GM23248 (cell line): Measurements from ENCODE around the gene MDN1. TPM values are rescaled to one million over a fixed set of nuclear protein-coding genes. Genes with fewer than 3 reads are reported as not detected.

Experiments
- DNase-seq: peaks from one replicate; pipeline ENCODE4 v3.0.0-alpha.2; 2015
- H2AFZ ChIP-seq: fragments of 200-600 bp; sonication (generic); 2 replicates; pipeline ENCODE4 v1.6.1; 2016; ENCODE audit warnings: antibody characterized with exemption
- H3F3A ChIP-seq: fragments of 200-600 bp; sonication (generic); 2 replicates; pipeline ENCODE4 v1.6.1; 2016; ENCODE audit warnings: mild to moderate bottlenecking, antibody characterized with exemption, mixed run types; ENCODE audit not compliant: insufficient read depth
- H3K27ac ChIP-seq: fragments of 200-600 bp; sonication (generic); 2 replicates; pipeline ENCODE4 v1.5.1; 2016; ENCODE audit warnings: mild to moderate bottlenecking
- H3K27me3 ChIP-seq: fragments of 200-600 bp; sonication (generic); replicated peaks from 2 replicates; pipeline ENCODE4 v1.6.1; 2016; ENCODE audit warnings: mild to moderate bottlenecking; ENCODE audit not compliant: insufficient read depth
- H3K36me3 ChIP-seq: fragments of 200-600 bp; sonication (generic); 2 replicates; pipeline ENCODE4 v1.6.1; 2016; ENCODE audit warnings: low read depth, mild to moderate bottlenecking
- H3K4me1 ChIP-seq: fragments of 200-600 bp; sonication (generic); 2 replicates; pipeline ENCODE4 v1.6.1; 2016; ENCODE audit warnings: mild to moderate bottlenecking; ENCODE audit not compliant: insufficient read depth
- H3K4me2 ChIP-seq: fragments of 200-600 bp; sonication (generic); one replicate; pipeline ENCODE4 v1.6.1; 2016; ENCODE audit warnings: mild to moderate bottlenecking; ENCODE audit not compliant: unreplicated experiment
- H3K4me3 ChIP-seq: fragments of 200-600 bp; sonication (generic); 2 replicates; pipeline ENCODE4 v1.5.1; 2016; ENCODE audit warnings: mild to moderate bottlenecking
- H3K79me2 ChIP-seq: fragments of 200-600 bp; sonication (generic); 2 replicates; pipeline ENCODE4 v1.6.1; 2016; ENCODE audit warnings: mild to moderate bottlenecking; ENCODE audit not compliant: insufficient read depth
- H3K9ac ChIP-seq: fragments of 200-600 bp; sonication (generic); 2 replicates; pipeline ENCODE4 v1.6.1; 2016; ENCODE audit warnings: mild to moderate bottlenecking
- H3K9me2 ChIP-seq: fragments of 200-600 bp; sonication (generic); 2 replicates; pipeline ENCODE4 v1.6.1; 2016; ENCODE audit warnings: mixed run types, mild to moderate bottlenecking, moderate library complexity; ENCODE audit not compliant: insufficient read depth
- H3K9me3 ChIP-seq: fragments of 200-600 bp; sonication (generic); one replicate; pipeline ENCODE4 v1.6.1; 2017; ENCODE audit warnings: low read depth
- H4K20me1 ChIP-seq: fragments of 200-600 bp; sonication (generic); 2 replicates; pipeline ENCODE4 v1.6.0; 2016; ENCODE audit not compliant: insufficient read depth
- EZH2 ChIP-seq: fragments of 200-600 bp; sonication (generic); IDR thresholded peaks from 2 replicates; pipeline ENCODE4 v1.6.1; 2018; ENCODE audit warnings: antibody characterized with exemption, mild to moderate bottlenecking; ENCODE audit not compliant: insufficient read depth, poor library complexity, severe bottlenecking
- EZH2phosphoT487 ChIP-seq: fragments of 200-600 bp; sonication (generic); IDR thresholded peaks from 2 replicates; pipeline ENCODE4 v1.6.1; 2018; ENCODE audit warnings: antibody characterized with exemption, moderate library complexity, mild to moderate bottlenecking, low read depth; ENCODE audit not compliant: insufficient read depth
- WGBS, 2 experiments: methylation state at CpG; one replicate each; pipeline ENCODE4 v1.1.6; 2015 to 2017; ENCODE audit warnings: low lambda C conversion rate in 2 of 2, low coverage in 1 of 2; ENCODE audit errors: missing lambda C conversion rate in 2 of 2; 5-methylcytosine and 5-hydroxymethylcytosine counted together
- in situ Hi-C: fragments of 300-500 bp; cut with MboI; formaldehyde crosslinking; loops from 2 replicates; pipeline ENCODE4 v1.15.0; 2020
- polyA plus RNA-seq: library from polyadenylated mRNA; unstranded; fragments of >200 nt; fragmentation: Nextera tagmentation; extraction: Ambion mirVana; gene quantifications from 2 replicates; pipeline ENCODE4 v1.2.1, GENCODE V29; 2016
- total RNA-seq: library from RNA; depleted of rRNA; stranded (reverse); fragments of >200 nt; shearing (Covaris generic); gene quantifications from 2 replicates; pipeline ENCODE4 v1.2.3, GENCODE V29; 2014

MDN1 gene
- total and polyA plus RNA-seq, 2 experiments from 2014 or later, result 5.7 to 16.9 TPM

DNA sequence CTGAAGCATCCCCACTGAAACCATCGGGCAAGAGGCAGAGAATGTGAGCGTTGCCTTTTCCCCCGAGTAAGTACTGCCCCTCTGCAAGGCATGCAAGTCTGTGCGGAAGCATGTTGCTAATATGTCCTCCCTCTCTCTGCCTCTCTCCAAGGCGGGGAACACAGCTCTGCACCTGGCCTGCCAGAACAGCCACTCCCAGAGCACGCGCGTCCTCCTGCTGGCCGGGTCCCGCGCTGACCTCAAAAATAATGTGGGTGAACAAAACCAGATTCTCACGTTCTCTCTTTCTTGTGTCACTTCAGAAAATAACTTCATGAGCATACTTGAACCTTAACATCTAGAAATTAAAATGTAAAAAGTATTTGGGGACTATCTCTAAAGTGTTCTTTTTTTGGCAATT, 207.5 kb downstream of the MDN1 start:
- in situ Hi-C loops, result loop anchor here (10.0 kb wide), 1 partner anchor 177 kb away; the partner anchor contains the start of gene ANKRD6
- WGBS, 2 experiments, result 93 to 94% methylated on average over 12 of the region's 12 CpGs
- no peak overlapping the region for H3K27ac ChIP-seq

DNA sequence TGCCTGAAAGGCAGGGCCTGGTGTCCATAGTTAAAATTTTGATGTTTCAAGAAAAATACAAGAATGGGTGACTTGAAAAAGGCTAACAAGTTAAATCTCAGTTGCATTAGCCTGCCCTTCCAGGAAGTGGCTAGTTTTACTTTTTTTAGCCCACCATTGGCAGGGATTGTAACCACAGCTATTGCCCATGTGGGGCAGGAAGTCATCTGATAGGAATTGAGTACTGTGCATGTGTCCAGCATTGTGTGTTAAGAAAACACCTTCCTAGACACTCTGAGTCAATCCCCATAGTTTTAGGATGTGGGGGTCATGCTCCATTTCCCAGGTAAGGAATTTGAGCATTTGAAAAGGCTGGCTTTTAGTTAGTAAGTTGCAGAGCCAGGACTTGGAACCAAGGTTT, 207.9 kb downstream of the MDN1 start:
- no peaks in the 10 kb centered on the region for H3F3A ChIP-seq
- H2AFZ ChIP-seq, result no peak overlapping the region
- no peak for TF ChIP-seq EZH2phosphoT487
- no peak for TF ChIP-seq EZH2
- no peaks in the 10 kb centered on the region for H3K36me3 ChIP-seq
- H3K9ac ChIP-seq, result no peak overlapping the region
- no peak overlapping the region for H3K4me2 ChIP-seq
- peak; percentile 16 for DNase-seq
- H3K4me3 ChIP-seq, result no peak overlapping the region
- no peaks in the 10 kb centered on the region for H3K9me2 ChIP-seq
- no peaks in the 10 kb centered on the region for H3K27me3 ChIP-seq
- in situ Hi-C loops, result loop anchor here (10.0 kb wide), 1 partner anchor 177 kb away; the partner anchor contains the start of gene ANKRD6
- no peaks in the 10 kb centered on the region for H3K9me3 ChIP-seq
- no peaks in the 10 kb centered on the region for H3K79me2 ChIP-seq
- no peaks in the 10 kb centered on the region for H3K4me1 ChIP-seq
- H3K27ac ChIP-seq, result no peak overlapping the region
- no peaks in the 10 kb centered on the region for H4K20me1 ChIP-seq

More for the DNA sequence above, 207.5 kb downstream of the MDN1 start:
- H3K36me3 ChIP-seq, result no peaks in the 10 kb centered on the region
- TF ChIP-seq EZH2, result no peak
- TF ChIP-seq EZH2phosphoT487, result no peak
- H3K4me1 ChIP-seq, result no peaks in the 10 kb centered on the region
- H3K9me3 ChIP-seq, result no peaks in the 10 kb centered on the region
- H3K27me3 ChIP-seq, result no peaks in the 10 kb centered on the region
- H3K4me2 ChIP-seq, result no peak overlapping the region
- H3K9me2 ChIP-seq, result no peaks in the 10 kb centered on the region
- H3F3A ChIP-seq, result no peaks in the 10 kb centered on the region
- no peaks in the 10 kb centered on the region for H3K79me2 ChIP-seq
- H3K9ac ChIP-seq, result no peak overlapping the region
- H2AFZ ChIP-seq, result no peak overlapping the region
- DNase-seq, result no peak
- H4K20me1 ChIP-seq, result no peaks in the 10 kb centered on the region
- H3K4me3 ChIP-seq, result no peak overlapping the region

DNA sequence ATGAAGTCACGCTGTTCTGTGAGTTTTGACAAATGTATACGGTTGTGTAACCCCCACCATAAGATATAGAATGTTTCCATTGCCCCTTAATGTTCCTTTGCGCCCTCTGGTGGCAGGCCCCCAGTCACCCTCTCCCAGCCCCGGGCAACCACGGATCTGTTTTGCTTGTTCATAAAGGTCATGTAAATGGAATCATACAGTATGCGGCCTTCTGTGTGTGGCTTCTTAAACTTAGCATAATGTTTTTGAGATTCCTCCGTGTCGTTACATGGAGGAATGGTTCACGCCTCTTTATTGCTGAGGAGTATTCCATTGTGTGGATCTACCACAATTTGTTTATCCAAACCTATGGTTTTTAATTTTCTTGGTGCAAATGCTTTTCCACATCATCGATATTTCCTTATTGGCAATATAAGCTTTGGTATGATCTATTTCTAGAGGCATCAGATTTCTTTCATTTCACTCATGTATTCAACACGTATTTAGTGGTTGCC, 209.4 kb downstream of the MDN1 start:
- Histone ChIP-seq H3K79me2 (no peaks in the 10 kb centered on the region), H3K27ac (no peak overlapping the region), H3K9ac (no peak overlapping the region), H4K20me1 (no peaks in the 10 kb centered on the region), H3F3A (no peaks in the 10 kb centered on the region), H3K9me3 (no peaks in the 10 kb centered on the region), H2AFZ (peak overlapping the region; percentile 32; the same call in 1 of the 2 replicates), H3K36me3 (no peaks in the 10 kb centered on the region), H3K9me2 (no peaks in the 10 kb centered on the region), H3K4me3 (no peak overlapping the region), H3K27me3 (no peaks in the 10 kb centered on the region), H3K4me1 (no peaks in the 10 kb centered on the region), H3K4me2 (no peak overlapping the region)
- TF ChIP-seq EZH2phosphoT487 (no peak), EZH2 (no peak)
- in situ Hi-C loops, result loop anchor here (10.0 kb wide), 1 partner anchor 175 kb away; the partner anchor contains the start of gene ANKRD6
- peak; percentile 66 for DNase-seq
- WGBS, 2 experiments, result 23 to 31% methylated on average over 11 of the region's 11 CpGs

DNA sequence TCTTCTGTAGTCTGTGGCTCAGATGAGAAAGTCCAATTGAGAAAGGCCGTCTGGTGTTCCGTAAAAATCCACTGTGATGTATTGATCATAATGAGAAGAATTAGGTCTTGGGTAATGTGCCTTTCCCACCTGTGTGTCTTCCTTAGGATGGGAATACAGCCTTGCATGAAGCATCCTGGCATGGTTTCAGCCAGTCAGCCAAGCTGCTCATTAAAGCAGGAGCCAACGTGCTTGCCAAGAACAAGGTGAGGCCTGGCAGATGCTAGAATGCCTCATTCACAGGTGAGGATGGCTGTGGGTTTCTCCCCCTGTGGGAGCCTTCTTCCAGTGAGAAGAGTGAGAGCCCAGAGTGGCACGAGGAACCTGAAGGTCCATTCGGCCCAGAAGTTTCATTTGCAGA, 213.7 kb downstream of the MDN1 start:
- no peaks in the 10 kb centered on the region for H3K36me3 ChIP-seq
- no peaks in the 10 kb centered on the region for H3K9me3 ChIP-seq
- H4K20me1 ChIP-seq, result no peaks in the 10 kb centered on the region
- DNase-seq, result no peak
- H3K4me2 ChIP-seq, result no peak overlapping the region
- no peak overlapping the region for H3K9ac ChIP-seq
- H3K4me1 ChIP-seq, result no peaks in the 10 kb centered on the region
- no peak overlapping the region for H2AFZ ChIP-seq
- H3K4me3 ChIP-seq, result no peak overlapping the region
- H3K79me2 ChIP-seq, result no peaks in the 10 kb centered on the region
- in situ Hi-C loops, result no loop called here
- no peak overlapping the region for H3K27ac ChIP-seq
- H3K9me2 ChIP-seq, result no peaks in the 10 kb centered on the region
- no peak for TF ChIP-seq EZH2
- no peak for TF ChIP-seq EZH2phosphoT487
- WGBS, 2 experiments, result 58 to 67% methylated on average over 5 of the region's 5 CpGs
- no peaks in the 10 kb centered on the region for H3K27me3 ChIP-seq
- no peaks in the 10 kb centered on the region for H3F3A ChIP-seq

DNA sequence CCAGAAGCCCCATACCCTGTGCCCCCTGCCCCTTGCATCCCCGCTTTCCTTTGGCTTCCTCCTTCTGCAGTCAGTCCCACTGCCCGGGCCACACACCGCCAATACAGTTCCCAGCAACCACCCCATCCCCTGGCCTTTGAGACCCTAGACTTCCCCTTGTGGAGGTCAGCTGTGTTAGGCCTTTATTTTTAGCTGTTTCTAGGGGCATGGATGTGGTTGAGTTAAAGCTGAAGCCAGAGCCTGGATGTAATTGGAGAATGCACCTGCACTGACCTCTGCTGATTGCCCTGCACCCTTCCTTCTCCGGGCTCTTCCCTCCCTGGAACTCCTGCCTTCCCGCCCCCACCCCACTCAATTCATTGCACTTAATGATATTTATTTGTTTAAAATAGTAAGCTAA, 214.9 kb downstream of the MDN1 start:
- Histone ChIP-seq H3K36me3 (no peaks in the 10 kb centered on the region), H3K9me3 (no peaks in the 10 kb centered on the region), H3K79me2 (no peaks in the 10 kb centered on the region), H4K20me1 (no peaks in the 10 kb centered on the region), H3K27me3 (no peaks in the 10 kb centered on the region), H3K27ac (no peak overlapping the region), H3K4me2 (no peak overlapping the region), H3K4me1 (no peaks in the 10 kb centered on the region), H3K9ac (no peak overlapping the region), H2AFZ (no peak overlapping the region), H3K4me3 (no peak overlapping the region), H3F3A (no peaks in the 10 kb centered on the region), H3K9me2 (no peaks in the 10 kb centered on the region)
- in situ Hi-C loops, result no loop called here
- no peak for TF ChIP-seq EZH2
- TF ChIP-seq EZH2phosphoT487, result no peak
- DNase-seq, result no peak
- 81 to 84% methylated on average over 5 of the region's 5 CpGs for WGBS, 2 experiments
